ENCODE measurements around the gene CEL.
"Not testable (repeated sequence)": the region's sequence is repeated elsewhere in the genome, so short reads cannot be mapped to it uniquely, and the experiment has no call there.

Gene CEL

GRCh38 chr9:133071484-133072150, 9.8 kb downstream of the CEL start:
- Histone ChIP-seq H3K9me3 (ENCODE audit: control insufficient read depth, low read length) (no peaks in the 10 kb centered on the region), H3K4me3 (ENCODE audit: insufficient read depth, low read depth, low read length, poor library complexity, severe bottlenecking) (no peak overlapping the region), H3K4me1 (ENCODE audit: control insufficient read depth, insufficient read depth, low read length, poor library complexity, severe bottlenecking) (no peaks in the 10 kb centered on the region), H3K36me3 (ENCODE audit: control insufficient read depth, insufficient read depth, low read length) (no peaks in the 10 kb centered on the region), H3K27me3 (replicated peaks; ENCODE audit: control insufficient read depth, insufficient read depth, low read length, poor library complexity, severe bottlenecking) (no peaks in the 10 kb centered on the region), H3K27ac (ENCODE audit: insufficient read depth, low read length, poor library complexity, severe bottlenecking) (no peak overlapping the region)
- DNase-seq = no peak

- H3K4me3 ChIP-seq (ENCODE audit: insufficient read depth, low read depth, low read length, poor library complexity, severe bottlenecking); DNase-seq; H3K27me3 ChIP-seq (replicated peaks; ENCODE audit: control insufficient read depth, insufficient read depth, low read length, poor library complexity, severe bottlenecking); H3K27ac ChIP-seq (ENCODE audit: insufficient read depth, low read length, poor library complexity, severe bottlenecking); H3K36me3 ChIP-seq (ENCODE audit: control insufficient read depth, insufficient read depth, low read length); H3K9me3 ChIP-seq (ENCODE audit: control insufficient read depth, low read length); H3K4me1 ChIP-seq (ENCODE audit: control insufficient read depth, insufficient read depth, low read length, poor library complexity, severe bottlenecking): not testable (repeated sequence)
These were observed 10.4 kb downstream of the CEL start for GRCh38 chr9:133072210-133072609.

GRCh38 chr9:133073086-133074014, 11.6 kb downstream of the CEL start:
- Histone ChIP-seq H3K27me3 (replicated peaks; ENCODE audit: control insufficient read depth, insufficient read depth, low read length, poor library complexity, severe bottlenecking) (no peaks in the 10 kb centered on the region), H3K4me3 (ENCODE audit: insufficient read depth, low read depth, low read length, poor library complexity, severe bottlenecking) (no peak overlapping the region), H3K4me1 (ENCODE audit: control insufficient read depth, insufficient read depth, low read length, poor library complexity, severe bottlenecking) (no peaks in the 10 kb centered on the region), H3K9me3 (ENCODE audit: control insufficient read depth, low read length) (no peaks in the 10 kb centered on the region), H3K36me3 (ENCODE audit: control insufficient read depth, insufficient read depth, low read length) (no peaks in the 10 kb centered on the region), H3K27ac (ENCODE audit: insufficient read depth, low read length, poor library complexity, severe bottlenecking) (no peak overlapping the region)
- no peak for DNase-seq

- no peak overlapping the region for H3K27ac ChIP-seq (ENCODE audit: insufficient read depth, low read length, poor library complexity, severe bottlenecking)
- H3K4me3 ChIP-seq (ENCODE audit: insufficient read depth, low read depth, low read length, poor library complexity, severe bottlenecking) = no peak overlapping the region
- DNase-seq = no peak
- H3K27me3 ChIP-seq (replicated peaks; ENCODE audit: control insufficient read depth, insufficient read depth, low read length, poor library complexity, severe bottlenecking) = no peaks in the 10 kb centered on the region
- H3K36me3 ChIP-seq (ENCODE audit: control insufficient read depth, insufficient read depth, low read length) = no peaks in the 10 kb centered on the region
- H3K4me1 ChIP-seq (ENCODE audit: control insufficient read depth, insufficient read depth, low read length, poor library complexity, severe bottlenecking) = no peaks in the 10 kb centered on the region
- no peaks in the 10 kb centered on the region for H3K9me3 ChIP-seq (ENCODE audit: control insufficient read depth, low read length)
These were observed 12.4 kb downstream of the CEL start for GRCh38 chr9:133074111-133074651.

- Histone ChIP-seq H3K4me1 (ENCODE audit: control insufficient read depth, insufficient read depth, low read length, poor library complexity, severe bottlenecking) (no peaks in the 10 kb centered on the region), H3K27me3 (replicated peaks; ENCODE audit: control insufficient read depth, insufficient read depth, low read length, poor library complexity, severe bottlenecking) (no peaks in the 10 kb centered on the region), H3K36me3 (ENCODE audit: control insufficient read depth, insufficient read depth, low read length) (no peaks in the 10 kb centered on the region), H3K9me3 (ENCODE audit: control insufficient read depth, low read length) (no peaks in the 10 kb centered on the region), H3K27ac (ENCODE audit: insufficient read depth, low read length, poor library complexity, severe bottlenecking) (no peak overlapping the region), H3K4me3 (ENCODE audit: insufficient read depth, low read depth, low read length, poor library complexity, severe bottlenecking) (no peak overlapping the region)
- DNase-seq = no peak
These were observed 14.3 kb downstream of the CEL start for GRCh38 chr9:133075925-133076630.

- no peaks in the 10 kb centered on the region for H3K36me3 ChIP-seq (ENCODE audit: control insufficient read depth, insufficient read depth, low read length)
- no peak overlapping the region for H3K27ac ChIP-seq (ENCODE audit: insufficient read depth, low read length, poor library complexity, severe bottlenecking)
- H3K27me3 ChIP-seq (replicated peaks; ENCODE audit: control insufficient read depth, insufficient read depth, low read length, poor library complexity, severe bottlenecking) = no peaks in the 10 kb centered on the region
- H3K9me3 ChIP-seq (ENCODE audit: control insufficient read depth, low read length) = no peaks in the 10 kb centered on the region
- no peak for DNase-seq
- H3K4me1 ChIP-seq (ENCODE audit: control insufficient read depth, insufficient read depth, low read length, poor library complexity, severe bottlenecking) = no peaks in the 10 kb centered on the region
- H3K4me3 ChIP-seq (ENCODE audit: insufficient read depth, low read depth, low read length, poor library complexity, severe bottlenecking) = no peak overlapping the region
These were observed 14.9 kb downstream of the CEL start for GRCh38 chr9:133076691-133077090.

- DNase-seq = no peak
- Histone ChIP-seq H3K36me3 (ENCODE audit: control insufficient read depth, insufficient read depth, low read length) (no peaks in the 10 kb centered on the region), H3K27ac (ENCODE audit: insufficient read depth, low read length, poor library complexity, severe bottlenecking) (no peak overlapping the region), H3K4me3 (ENCODE audit: insufficient read depth, low read depth, low read length, poor library complexity, severe bottlenecking) (no peak overlapping the region), H3K4me1 (ENCODE audit: control insufficient read depth, insufficient read depth, low read length, poor library complexity, severe bottlenecking) (no peaks in the 10 kb centered on the region), H3K9me3 (ENCODE audit: control insufficient read depth, low read length) (no peaks in the 10 kb centered on the region), H3K27me3 (replicated peaks; ENCODE audit: control insufficient read depth, insufficient read depth, low read length, poor library complexity, severe bottlenecking) (no peaks in the 10 kb centered on the region)
These were observed 16.7 kb downstream of the CEL start for GRCh38 chr9:133078486-133078885.

GRCh38 chr9:133080161-133080560, 18.4 kb downstream of the CEL start:
- H3K27me3 ChIP-seq (replicated peaks; ENCODE audit: control insufficient read depth, insufficient read depth, low read length, poor library complexity, severe bottlenecking) = no peaks in the 10 kb centered on the region
- H3K36me3 ChIP-seq (ENCODE audit: control insufficient read depth, insufficient read depth, low read length) = no peaks in the 10 kb centered on the region
- H3K4me1 ChIP-seq (ENCODE audit: control insufficient read depth, insufficient read depth, low read length, poor library complexity, severe bottlenecking) = no peaks in the 10 kb centered on the region
- DNase-seq = no peak
- H3K4me3 ChIP-seq (ENCODE audit: insufficient read depth, low read depth, low read length, poor library complexity, severe bottlenecking) = no peak overlapping the region
- no peaks in the 10 kb centered on the region for H3K9me3 ChIP-seq (ENCODE audit: control insufficient read depth, low read length)
- H3K27ac ChIP-seq (ENCODE audit: insufficient read depth, low read length, poor library complexity, severe bottlenecking) = no peak overlapping the region

GRCh38 chr9:133080786-133081779, 19.3 kb downstream of the CEL start:
- not testable (repeated sequence) for H3K36me3 ChIP-seq (ENCODE audit: control insufficient read depth, insufficient read depth, low read length); H3K27me3 ChIP-seq (replicated peaks; ENCODE audit: control insufficient read depth, insufficient read depth, low read length, poor library complexity, severe bottlenecking); H3K27ac ChIP-seq (ENCODE audit: insufficient read depth, low read length, poor library complexity, severe bottlenecking); DNase-seq; H3K4me3 ChIP-seq (ENCODE audit: insufficient read depth, low read depth, low read length, poor library complexity, severe bottlenecking); H3K4me1 ChIP-seq (ENCODE audit: control insufficient read depth, insufficient read depth, low read length, poor library complexity, severe bottlenecking); H3K9me3 ChIP-seq (ENCODE audit: control insufficient read depth, low read length)

All from effector memory CD4-positive, alpha-beta T cell (primary cell).